HG03457 (cell line): ENCODE measurements around the gene SPPL2A.
"Not testable (repeated sequence)": the region's sequence is repeated elsewhere in the genome, so short reads cannot be mapped to it uniquely, and the experiment has no call there.

ENCODE experiments used
- ATAC-seq: cut with Tn5 transposase; IDR thresholded peaks from one replicate; pipeline ENCODE4 v1.9.1; 2021; ENCODE audit warnings: moderate number of reproducible peaks; ENCODE audit not compliant: unreplicated experiment

The SPPL2A gene

DNA sequence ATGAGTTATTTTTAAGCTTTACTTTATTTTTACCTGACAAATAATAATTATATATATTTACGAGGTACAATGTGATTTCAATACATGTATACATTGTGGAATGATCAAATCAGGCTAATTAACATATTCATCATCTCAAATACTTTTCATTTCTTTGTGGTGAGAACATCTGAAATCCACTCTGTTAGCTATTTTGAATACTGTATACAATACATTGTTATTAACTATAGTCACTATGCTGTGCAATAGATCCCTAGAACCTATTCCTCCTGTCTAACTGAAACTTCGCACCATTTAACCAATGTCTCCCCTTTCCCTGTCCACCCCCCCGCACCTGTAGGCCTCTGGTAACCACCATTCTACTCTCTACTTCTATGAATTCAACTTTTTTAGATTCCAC is 7.9 kb upstream of the SPPL2A start:
- ATAC-seq = no peak

DNA sequence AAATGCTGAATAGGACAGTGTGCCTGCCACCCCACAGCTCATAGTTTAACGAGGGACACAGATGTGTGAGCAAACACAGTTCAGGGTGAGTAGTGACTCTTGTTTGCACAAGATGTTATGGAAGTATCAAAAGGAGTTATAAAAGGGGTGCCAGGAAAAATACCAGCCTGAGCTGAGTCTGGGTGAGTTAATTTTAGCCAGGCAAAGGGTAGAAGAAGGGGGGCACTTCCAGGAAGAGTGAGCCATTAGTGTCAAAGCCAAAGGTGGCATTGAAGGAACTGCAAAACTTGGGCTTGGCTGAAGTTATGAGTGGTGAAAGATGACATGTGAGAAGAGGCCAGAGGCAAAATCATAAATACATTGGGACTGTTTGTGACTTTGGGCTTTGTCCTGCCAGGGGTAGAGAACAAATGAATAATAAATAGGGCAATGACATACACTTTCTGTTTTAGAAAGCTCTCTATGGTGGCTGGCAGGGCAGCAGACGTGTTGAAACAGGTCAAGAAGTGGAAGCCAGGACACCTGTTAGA is 1.9 kb upstream of the SPPL2A start:
- no peak for ATAC-seq

DNA sequence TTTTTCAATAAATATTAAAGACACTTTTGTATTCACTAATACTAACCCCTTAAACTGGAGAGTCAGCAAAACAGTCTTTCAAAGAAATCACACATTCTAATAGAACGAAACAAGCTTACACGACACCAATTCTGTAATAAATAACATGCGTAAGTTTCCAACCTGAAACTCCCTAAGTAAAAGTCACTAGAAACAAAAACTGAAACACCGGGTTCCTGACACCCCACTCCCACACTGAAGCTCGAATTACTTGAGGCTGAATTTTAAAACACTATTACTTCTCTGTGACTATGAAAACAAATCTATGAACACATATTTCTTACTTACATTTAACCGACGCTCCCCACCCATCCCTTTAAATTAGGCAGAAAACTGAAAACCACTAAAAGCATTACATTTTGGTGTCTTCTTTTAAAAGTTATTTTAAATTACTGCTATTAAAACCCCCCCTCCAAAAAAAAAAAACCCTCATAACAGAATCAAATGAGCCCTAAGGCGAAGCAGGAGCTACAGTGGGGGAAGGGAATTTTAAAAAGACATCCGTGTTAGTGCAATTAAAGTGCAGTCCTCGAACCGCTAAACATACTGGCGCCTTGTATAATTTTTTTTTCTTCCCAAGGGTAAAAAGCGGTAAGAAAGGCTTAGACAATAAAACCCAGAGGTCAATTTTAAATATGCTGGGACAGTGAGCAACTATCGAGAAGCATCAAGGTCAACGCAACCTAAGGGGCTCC is 878 bp downstream of the SPPL2A start:
- no peak for ATAC-seq

DNA sequence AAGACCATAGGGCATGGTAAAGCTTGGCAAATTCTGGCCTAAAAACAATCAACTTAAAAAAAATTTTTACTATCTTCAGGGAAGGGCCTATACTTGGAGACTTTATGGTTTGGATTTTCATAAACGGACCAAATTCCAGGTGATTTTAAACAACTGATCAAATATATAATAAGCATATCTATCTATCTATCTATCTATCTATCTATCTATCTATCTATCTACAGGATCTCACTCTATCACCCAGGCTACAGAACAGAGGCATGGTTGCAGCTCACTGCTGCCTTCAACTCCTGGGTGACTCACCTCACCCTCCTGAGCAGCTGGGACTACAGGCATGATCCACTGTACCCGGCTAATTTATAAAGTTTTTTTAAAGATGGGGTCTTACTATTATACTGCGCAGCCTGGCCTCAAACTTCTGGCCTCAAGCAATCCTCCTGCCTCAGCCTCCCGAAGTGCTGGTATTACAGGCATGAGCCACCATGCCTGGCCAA is 6.7 kb downstream of the SPPL2A start:
- no peak for ATAC-seq

DNA sequence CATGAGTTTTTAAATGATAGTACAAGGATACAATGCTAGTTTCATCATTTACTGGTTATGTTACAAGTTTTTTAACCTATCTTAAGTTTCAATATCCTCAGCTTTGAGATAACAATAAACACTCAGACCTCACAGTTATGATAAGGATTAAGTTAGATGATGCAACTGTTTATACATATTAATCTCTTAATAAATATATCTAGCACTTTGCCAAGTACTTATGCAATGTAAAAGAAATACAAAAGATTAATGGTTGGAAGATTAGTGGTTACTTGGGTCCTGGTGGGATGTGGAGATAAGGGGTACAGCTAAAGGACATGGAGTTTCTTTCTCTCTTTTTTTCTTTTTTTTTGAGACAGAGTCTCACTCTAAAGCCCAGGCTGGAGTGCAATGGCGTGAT is 12.0 kb downstream of the SPPL2A start:
- no peak for ATAC-seq

DNA sequence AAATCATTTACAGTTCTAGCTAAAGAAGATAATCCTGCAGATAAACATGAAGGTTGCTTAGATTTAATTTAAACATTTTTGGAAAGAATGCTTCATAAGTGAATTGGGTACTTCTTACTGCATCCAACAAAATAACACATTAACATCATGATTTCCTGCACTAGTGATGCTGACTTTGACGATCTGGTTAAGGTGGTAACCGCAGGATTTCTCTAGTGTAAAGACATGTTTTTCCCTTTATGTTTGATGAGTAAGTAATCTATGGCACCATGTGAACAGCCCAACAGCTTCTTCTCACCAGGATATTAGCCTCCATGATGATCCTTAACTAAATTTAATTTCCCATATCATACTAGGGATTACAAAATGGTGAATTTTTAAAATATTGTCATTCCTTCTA is 14.1 kb downstream of the SPPL2A start:
- no peak for ATAC-seq

DNA sequence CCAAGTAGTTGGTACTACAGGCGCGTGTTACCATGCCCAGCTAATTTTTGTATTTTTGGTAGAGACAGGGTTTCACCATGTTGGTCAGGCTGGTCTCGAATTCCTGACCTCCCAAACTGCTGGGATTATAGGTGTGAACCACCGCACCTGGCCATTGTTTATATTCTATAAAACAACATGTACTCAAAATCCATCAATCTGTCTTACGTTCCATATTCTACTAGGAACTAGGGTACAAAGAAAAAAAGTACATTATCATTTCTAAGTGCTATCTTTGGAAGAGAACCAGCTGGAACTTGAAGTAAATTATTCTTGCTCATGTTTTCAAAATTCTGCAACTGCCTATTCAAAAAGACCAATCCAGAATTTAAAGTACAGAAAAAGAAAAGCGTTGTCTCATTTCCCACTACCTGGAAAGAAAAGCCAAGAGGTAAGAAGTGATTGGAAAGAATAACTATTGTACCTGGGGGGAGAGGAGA is 15.2 kb downstream of the SPPL2A start:
- ATAC-seq = no peak

DNA sequence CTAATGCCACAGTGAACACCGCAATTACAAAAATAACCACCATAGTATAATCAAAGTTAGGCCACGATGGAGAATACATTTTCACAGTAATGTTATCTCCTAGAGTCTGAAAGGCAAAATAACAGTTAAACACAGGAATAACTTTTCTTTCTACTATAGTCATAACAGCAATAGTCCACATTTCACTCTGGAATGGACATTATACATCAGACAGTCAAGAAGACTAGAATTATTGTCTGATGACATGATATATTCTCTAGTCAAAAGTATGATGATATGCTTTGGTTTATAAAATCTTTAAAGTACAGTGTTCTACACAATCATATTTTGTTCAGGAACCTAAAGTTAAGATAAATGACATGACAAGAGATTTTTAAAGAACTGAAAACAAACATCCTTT is 18.0 kb downstream of the SPPL2A start:
- no peak for ATAC-seq

DNA sequence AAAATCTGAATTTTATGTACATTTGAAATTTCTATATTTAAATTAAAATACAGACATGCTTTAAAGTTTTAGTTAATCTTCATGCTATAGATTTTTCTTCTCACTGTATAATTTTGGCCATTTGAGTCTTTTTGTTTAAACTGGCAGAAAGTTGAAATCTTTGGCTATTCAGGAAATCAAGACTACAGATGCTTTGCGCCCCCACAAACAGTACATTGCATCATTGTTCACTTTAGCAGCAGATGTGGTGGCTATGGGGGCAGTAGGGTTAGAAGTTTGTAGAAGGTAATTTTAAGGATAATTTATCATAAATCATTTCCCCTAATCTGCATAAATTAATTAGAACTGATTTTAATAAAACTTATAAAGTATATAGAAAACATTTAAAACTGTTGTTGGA is 20.9 kb downstream of the SPPL2A start:
- no peak for ATAC-seq

DNA sequence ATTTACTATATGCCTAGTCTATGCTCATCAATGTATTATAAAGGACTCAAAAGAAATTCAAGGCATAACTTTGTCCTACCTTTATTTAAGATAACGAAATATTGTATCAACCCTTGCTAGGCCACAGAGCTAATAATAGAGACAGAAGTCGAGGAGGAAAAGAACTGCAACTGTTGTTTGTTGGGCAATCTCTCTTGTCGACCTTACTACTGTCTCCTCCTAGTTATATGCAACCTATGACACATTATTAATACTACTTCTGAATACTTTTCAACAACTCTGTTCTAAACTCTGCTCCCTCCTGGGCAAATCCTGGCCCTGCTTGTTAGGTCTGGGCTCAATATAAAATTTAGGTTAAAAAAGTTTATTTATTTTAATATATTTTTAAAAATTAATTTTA is 24.6 kb downstream of the SPPL2A start:
- ATAC-seq = no peak

DNA sequence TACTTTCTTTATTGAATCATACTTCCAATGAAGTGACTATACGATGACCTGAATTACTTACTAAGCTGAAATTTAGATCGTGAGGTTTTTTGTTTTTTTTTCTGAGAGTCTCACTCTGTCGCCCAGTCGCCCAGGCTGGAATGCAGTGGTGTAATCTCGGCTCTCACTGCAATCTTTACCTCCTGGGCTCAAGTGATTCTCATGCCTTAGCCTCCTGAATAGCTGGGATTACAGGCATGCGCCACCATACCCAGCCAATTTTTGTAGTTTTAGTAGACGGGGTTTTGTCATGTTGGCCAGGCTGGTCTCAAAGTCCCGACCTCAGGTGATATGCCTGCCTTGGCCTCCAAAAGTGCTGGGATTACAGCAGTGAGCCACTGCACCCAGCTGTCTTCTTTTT is 28.7 kb downstream of the SPPL2A start:
- no peak for ATAC-seq

DNA sequence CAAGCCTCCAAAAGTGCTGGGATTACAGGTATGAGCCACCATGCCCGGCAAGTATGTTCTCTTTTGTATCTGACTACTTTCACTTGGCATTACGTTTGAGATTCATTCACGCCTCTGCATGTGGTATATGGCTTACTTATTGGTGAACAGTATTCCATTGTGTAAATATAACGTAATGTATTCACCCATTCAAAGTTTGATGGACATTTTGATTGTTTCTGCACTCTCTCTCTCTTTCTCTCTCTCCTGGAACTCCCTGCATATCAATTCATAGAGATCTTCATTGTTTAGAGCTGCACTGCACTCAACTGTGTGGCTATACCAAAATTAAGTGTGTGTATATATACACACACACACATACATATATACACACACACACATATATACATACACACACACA is 30.4 kb downstream of the SPPL2A start:
- no peak for ATAC-seq

DNA sequence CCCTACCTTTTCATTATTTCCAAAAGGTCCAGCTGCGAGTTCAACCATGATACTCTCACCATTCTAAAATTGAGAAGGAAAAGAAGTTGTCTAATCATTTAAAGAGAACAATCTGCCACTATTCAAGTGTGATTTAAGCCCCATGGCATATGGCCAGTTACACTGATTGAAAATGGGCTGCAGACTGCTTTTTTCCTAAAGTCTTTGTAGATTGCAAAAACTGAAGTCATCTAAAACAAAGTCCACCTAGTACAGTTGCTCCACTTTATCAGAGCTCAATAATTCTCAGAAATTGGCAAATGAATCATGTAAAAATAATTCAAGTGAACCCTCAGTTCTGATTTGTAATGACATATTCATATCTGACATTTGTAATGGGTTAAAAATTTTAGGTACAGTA is 39.2 kb downstream of the SPPL2A start:
- ATAC-seq = no peak

DNA sequence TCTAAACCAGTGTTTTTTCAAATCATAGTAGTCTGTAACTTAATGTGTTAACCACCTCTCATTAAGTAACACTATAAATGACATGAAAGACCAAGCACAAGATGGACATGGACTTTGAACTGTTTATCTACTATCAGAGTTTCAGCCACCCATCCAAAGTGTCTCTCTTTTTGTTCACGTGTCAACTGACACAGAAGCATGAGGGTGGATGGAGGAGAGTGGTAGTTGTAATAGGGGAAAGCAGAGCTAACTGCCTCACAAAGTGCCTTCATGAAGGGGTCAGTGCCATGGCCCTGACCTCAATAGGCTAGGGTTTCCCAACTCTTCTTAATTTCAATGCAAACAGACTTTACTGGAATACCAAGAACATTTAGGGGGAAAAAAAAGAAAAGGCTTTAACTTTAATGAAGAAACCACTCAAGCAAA is 46.8 kb downstream of the SPPL2A start:
- ATAC-seq = no peak

DNA sequence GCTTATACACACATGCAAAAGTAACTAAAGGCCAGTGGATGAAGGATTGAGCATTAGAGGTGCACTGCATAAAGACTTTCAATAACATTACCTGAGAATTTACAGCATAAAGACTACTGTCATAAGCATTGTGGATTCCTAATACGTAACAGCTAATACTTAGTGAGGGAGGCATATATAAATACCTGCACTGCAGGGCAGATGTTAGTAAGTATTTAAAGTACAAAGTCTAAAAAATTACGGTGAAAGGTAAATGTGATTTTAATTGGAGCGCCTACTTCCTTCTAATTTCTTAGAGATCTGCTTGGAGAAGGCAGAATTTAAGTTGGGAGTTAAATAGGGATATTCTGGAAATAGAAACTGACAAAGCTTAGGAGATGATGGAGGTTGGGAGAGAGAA is 53.5 kb downstream of the SPPL2A start:
- no peak for ATAC-seq

DNA sequence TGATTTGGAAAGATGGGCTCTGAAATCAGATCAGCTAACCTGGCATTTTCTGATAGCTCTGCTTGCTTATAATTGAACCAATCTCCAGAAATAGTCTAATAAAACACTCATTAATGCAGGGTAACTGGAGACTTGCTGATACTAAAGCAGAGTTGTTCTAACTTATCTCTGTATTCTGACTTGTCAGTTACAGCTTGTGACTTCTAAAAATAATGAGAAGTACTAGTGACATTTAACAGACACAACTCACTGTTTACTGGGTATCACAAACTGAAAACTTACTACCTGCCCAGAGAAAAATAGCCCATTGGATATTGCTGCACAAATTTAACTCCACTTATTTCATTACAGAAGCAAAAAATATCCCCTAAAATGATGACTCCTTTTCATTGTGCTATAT is 54.9 kb downstream of the SPPL2A start:
- ATAC-seq = no peak

DNA sequence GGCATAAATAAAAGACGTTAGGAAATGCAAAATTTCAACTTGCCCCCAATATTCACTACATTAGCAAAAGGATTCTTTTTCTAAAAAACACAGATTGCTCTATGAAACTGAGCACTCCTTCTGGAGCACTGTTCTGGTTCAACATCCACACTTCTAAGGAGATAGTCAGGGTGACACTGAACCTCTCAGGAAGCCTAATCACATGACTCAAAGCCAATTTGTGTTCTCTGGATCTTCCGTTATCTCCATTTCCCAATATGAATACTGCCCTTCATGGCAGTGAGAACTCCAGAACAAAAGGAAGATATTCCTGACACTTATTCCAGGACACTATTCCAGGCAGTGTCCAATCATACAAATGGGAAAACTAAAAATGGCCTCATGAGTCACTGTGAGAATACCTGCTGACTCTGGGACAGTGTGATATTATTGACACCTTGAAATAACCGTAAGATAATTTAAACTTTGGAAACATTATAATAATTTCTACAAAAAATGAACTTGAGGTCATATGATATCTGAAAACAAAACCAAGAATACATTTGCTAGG is 57.6 kb downstream of the SPPL2A start:
- no peak for ATAC-seq

DNA sequence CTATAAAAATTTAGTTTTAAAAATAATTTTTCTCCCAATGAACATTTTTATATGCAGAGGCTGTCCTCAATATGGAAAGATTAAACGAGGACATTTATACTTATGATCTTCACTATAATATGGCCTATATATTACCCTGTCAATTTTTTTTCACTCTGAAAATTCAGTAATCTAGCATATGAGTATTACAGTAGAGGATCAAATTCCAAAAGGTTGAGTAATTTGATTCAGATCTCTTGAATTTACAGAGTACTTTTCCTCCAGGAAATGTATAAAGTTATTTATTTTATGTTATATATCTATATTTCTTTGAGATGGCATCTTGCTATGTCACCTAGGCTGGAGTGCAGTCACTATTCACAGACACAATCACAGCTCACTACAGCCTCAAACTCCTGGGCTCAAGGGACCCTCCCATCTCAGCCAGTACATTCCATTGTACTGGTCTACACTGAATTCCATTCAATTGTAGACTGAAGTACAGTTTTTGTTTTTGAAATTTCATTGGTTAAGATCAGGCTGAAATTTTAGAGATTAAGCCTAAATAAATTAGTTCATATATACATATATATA is 62.7 kb downstream of the SPPL2A start:
- no peak for ATAC-seq

DNA sequence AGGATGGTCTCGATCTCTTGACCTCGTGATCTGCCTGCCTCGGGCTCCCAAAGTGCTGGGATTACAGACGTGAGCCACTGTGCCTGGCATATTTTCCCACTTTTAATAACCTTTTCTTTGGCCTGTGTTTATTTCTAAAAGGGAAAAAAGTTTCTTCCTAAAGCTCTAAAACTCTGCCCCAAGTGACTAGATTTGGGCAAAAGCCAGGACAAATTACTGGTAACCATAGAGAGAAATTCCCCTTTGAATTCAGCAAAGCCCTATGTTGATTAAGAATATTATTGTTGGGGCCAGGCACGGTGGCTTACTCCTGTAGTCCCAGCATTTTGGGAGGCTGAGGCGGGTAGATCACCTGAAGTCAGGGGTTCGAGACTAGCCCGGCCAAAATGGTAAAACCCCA is 67.4 kb downstream of the SPPL2A start:
- ATAC-seq = no peak

DNA sequence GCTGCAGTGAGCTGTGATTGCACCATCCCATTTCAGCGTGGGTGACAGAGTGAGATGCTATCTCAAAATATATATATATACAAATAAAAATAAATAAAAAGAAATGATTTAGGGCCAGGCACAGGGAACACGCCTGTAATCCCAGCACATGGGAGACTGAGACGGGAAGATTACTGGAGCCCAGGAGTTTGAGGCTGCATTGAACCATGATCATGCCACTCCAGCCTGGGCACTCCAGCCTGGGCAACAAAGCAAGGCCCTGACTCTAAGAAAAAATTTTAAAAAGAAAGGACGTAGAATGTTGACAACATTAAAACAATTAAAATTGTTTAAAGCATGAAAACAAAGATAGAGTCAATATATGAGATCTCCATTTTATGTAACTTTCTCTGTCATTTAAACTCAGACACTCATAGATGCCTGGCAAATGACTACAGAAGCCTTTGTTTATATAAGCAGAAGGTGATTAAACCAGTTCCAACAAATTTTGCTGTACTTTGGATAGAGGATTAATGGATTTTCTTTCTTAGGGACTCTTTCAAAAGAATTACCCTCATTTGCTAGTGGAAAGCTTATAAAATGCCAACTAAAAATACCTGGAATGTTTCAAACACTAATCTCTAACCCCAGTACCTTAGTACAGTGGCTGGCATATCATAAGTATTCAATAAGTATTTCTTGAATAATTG is 68.3 kb downstream of the SPPL2A start:
- no peak for ATAC-seq

DNA sequence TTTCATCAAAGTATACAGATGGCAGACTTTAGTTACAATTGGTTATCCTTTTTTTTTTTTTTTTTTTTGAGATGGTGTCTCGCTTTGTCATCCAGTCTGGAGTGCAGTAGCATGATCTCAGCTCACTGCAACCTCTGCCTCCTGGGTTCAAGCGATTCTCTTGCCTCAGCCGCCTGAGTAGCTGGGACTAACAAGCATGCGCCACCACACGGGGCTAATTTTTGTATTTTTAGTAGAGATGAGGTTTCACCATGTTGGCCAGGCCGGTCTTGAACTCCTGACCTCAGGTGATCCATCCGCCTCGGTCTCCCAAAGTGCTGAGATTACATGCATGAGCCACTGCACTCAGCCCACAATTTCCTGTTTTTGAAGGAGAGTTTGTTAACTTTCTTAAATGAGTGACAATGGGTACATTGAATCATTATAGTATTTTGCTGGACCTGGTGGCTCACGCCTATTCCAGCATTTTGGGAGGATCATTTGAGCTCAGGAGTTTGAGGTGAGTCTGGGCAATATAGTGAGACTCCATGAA is 70.8 kb downstream of the SPPL2A start:
- not testable (repeated sequence) for ATAC-seq
